OCI-LY7 (cell line): ENCODE measurements around the gene GBA2. TPM values are rescaled to one million over a fixed set of nuclear protein-coding genes. Genes with fewer than 3 reads are reported as not detected.
A peak's percentile ranks its signal among the peaks of the same experiment; 100 is the strongest.

ENCODE experiments used
- BruUV-seq: library from RNA; stranded (reverse); fragments of 400-500 nt; replicated peaks from 2 replicates; lab custom pipeline; 2021; lab: Mats Ljungman, UMichigan
- CTCF ChIA-PET: fragments of 300-600 bp; sonication (Branson Sonifier 250); formaldehyde crosslinking; loops from one replicate; lab custom pipeline; 2022; ENCODE audit warnings: antibody characterized with exemption; ENCODE audit not compliant: unreplicated experiment; lab: Charles Lee
- POLR2A ChIA-PET: fragments of 300-600 bp; sonication (Branson Sonifier 250); formaldehyde crosslinking; loops from one replicate; lab custom pipeline; 2022; ENCODE audit warnings: antibody characterized with exemption; lab: Charles Lee
- DNase-seq: peaks from one replicate; pipeline ENCODE4 v3.0.0-alpha.2; 2015; ENCODE audit warnings: low spot score
- H2AFZ ChIP-seq: fragments of 200-600 bp; sonication (generic), shearing (Covaris generic); 2 replicates; pipeline ENCODE4 v1.6.1; 2014; ENCODE audit warnings: mild to moderate bottlenecking, antibody characterized with exemption, low read length, moderate library complexity
- H3K27ac ChIP-seq: fragments of 200-600 bp; sonication (generic); 2 replicates; pipeline ENCODE4 v1.5.1; 2014; ENCODE audit warnings: mixed run types, low read depth, mild to moderate bottlenecking, moderate library complexity, low read length, inconsistent platforms; ENCODE audit not compliant: poor library complexity, severe bottlenecking
- H3K36me3 ChIP-seq: fragments of 200-600 bp; sonication (generic); 2 replicates; pipeline ENCODE4 v1.6.1; 2014; ENCODE audit warnings: mild to moderate bottlenecking, antibody characterized with exemption, low read length, moderate library complexity, mixed read lengths; ENCODE audit not compliant: insufficient read depth
- H3K4me1 ChIP-seq: fragments of 200-600 bp; sonication (generic); 2 replicates; pipeline ENCODE4 v1.5.1; 2014; ENCODE audit warnings: mild to moderate bottlenecking, low read length; ENCODE audit not compliant: insufficient read depth, poor library complexity, severe bottlenecking
- H3K4me2 ChIP-seq: fragments of 200-600 bp; sonication (generic); 2 replicates; pipeline ENCODE4 v1.6.1; 2014; ENCODE audit warnings: mild to moderate bottlenecking, low read length
- H3K4me3 ChIP-seq: fragments of 200-600 bp; sonication (generic); 2 replicates; pipeline ENCODE4 v1.5.1; 2014; ENCODE audit warnings: mild to moderate bottlenecking, low read depth, low read length; ENCODE audit not compliant: poor library complexity, severe bottlenecking
- H3K79me2 ChIP-seq: fragments of 200-600 bp; sonication (generic); 2 replicates; pipeline ENCODE4 v1.6.1; 2016; ENCODE audit warnings: low read depth, mild to moderate bottlenecking, low read length, moderate library complexity, mixed read lengths; ENCODE audit not compliant: insufficient read depth
- H3K9me2 ChIP-seq: fragments of 200-600 bp; sonication (generic); 2 replicates; pipeline ENCODE4 v1.6.1; 2016; ENCODE audit warnings: mild to moderate bottlenecking, low read length, mixed read lengths; ENCODE audit not compliant: insufficient read depth
- H3K9me3 ChIP-seq: fragments of 200-600 bp; sonication (generic); 2 replicates; pipeline ENCODE4 v1.6.1; 2014; ENCODE audit warnings: mild to moderate bottlenecking, mixed run types, low read length, mixed read lengths
- H4K20me1 ChIP-seq: fragments of 200-600 bp; sonication (generic); 2 replicates; pipeline ENCODE4 v1.6.1; 2014; ENCODE audit warnings: mild to moderate bottlenecking, antibody characterized with exemption, low read length, moderate library complexity, mixed read lengths; ENCODE audit not compliant: insufficient read depth
- CTCF ChIP-seq: fragments of 200-600 bp; sonication (generic); conservative IDR thresholded peaks from 2 replicates; pipeline ENCODE4 v1.5.1; 2014; ENCODE audit warnings: mild to moderate bottlenecking, antibody characterized with exemption, low read length, moderate library complexity, mixed read lengths
- EZH2phosphoT487 ChIP-seq: fragments of 200-600 bp; sonication (generic); IDR thresholded peaks from 2 replicates; pipeline ENCODE4 v1.6.1; 2018; ENCODE audit warnings: low read depth, borderline replicate concordance, mild to moderate bottlenecking, mixed run types, antibody characterized with exemption, low read length, moderate library complexity, mixed read lengths
- intact Hi-C: fragments of 100-400 bp; cut with micrococcal nuclease; formaldehyde crosslinking; loops from one replicate; pipeline ENCODE4 v1.10.0; 2022; ENCODE audit not compliant: unreplicated experiment
- microRNA-seq: library from miRNA; unstranded; fragments of <30 nt; microRNA quantifications from one replicate; pipeline ENCODE4 v1.2.0, GENCODE V29; 2022; ENCODE audit warnings: borderline replicate concordance
- small RNA-seq: library from RNA; depleted of rRNA; stranded (forward); fragments of <200 nt; gene quantifications from one replicate; pipeline ENCODE3, GENCODE V24; 2014
- total RNA-seq, 2 experiments: library from RNA; depleted of rRNA in 1 of 2; stranded (reverse); fragments of >200 nt in 1 of 2; shearing (Covaris generic) in 1 of 2; gene quantifications; 2 replicates each; pipeline ENCODE4 v1.2.3, GENCODE V29; 2014 to 2022

The GBA2 gene
- total RNA-seq, 2 experiments from 2014 or later, result 66.0 to 68.2 TPM

GRCh38 chr9:35687972-35688557 lies 61.0 kb downstream of the GBA2 start:
- H3K36me3 ChIP-seq, result no peaks in the 10 kb centered on the region
- no peaks in the 10 kb centered on the region for H4K20me1 ChIP-seq
- CTCF ChIA-PET, result interaction anchor here (0.8 to 1.5 kb wide), 4 partner anchors 8 to 77 kb away, joined by 3 to 5 read pairs (median 4); no protein-coding TSS in a partner anchor
- H3K27ac ChIP-seq, result no peak overlapping the region
- H3K4me3 ChIP-seq, result no peak overlapping the region
- no TSS peak for BruUV-seq
- peak overlapping the region; percentile 89; the same call in 1 of the 2 replicates for H2AFZ ChIP-seq
- no peaks in the 10 kb centered on the region for H3K9me3 ChIP-seq
- H3K79me2 ChIP-seq, result no peaks in the 10 kb centered on the region
- H3K4me2 ChIP-seq, result peak overlapping the region; percentile 60
- DNase-seq, result no peak
- H3K9me2 ChIP-seq, result no peaks in the 10 kb centered on the region
- H3K4me1 ChIP-seq, result peaks cover 51% of the 10 kb centered on the region
- intact Hi-C loops, result no loop called here
- no peak for TF ChIP-seq EZH2phosphoT487
- TF ChIP-seq CTCF, result no peak
- POLR2A ChIA-PET, result interaction anchor here (0.6 to 1.6 kb wide), 7 partner anchors 22 to 226 kb away, joined by 3 to 7 read pairs (median 4); partner anchors contain the start of gene SIT1

GRCh38 chr9:35687306-35687705 lies 61.7 kb downstream of the GBA2 start:
- TF ChIP-seq CTCF, result no peak
- TF ChIP-seq EZH2phosphoT487, result no peak
- Histone ChIP-seq H3K79me2 (no peaks in the 10 kb centered on the region), H3K36me3 (no peaks in the 10 kb centered on the region), H3K9me2 (no peaks in the 10 kb centered on the region), H3K4me1 (peaks cover 51% of the 10 kb centered on the region), H3K27ac (peak overlapping the region; percentile 65), H3K4me2 (peak overlapping the region; percentile 60), H3K9me3 (no peaks in the 10 kb centered on the region), H4K20me1 (no peaks in the 10 kb centered on the region), H3K4me3 (peak overlapping the region; percentile 18), H2AFZ (peak overlapping the region; percentile 89; the same call in 1 of the 2 replicates)
- BruUV-seq, result no TSS peak
- POLR2A ChIA-PET, result interaction anchor here (0.8 to 1.6 kb wide), 4 partner anchors 22 to 227 kb away, joined by 3 to 7 read pairs (median 4); no protein-coding TSS in a partner anchor
- peak; percentile 20 for DNase-seq
- intact Hi-C loops, result no loop called here
- CTCF ChIA-PET, result interaction anchor here (0.8 to 1.5 kb wide), 3 partner anchors 9 to 76 kb away, joined by 3 to 5 read pairs (median 4); no protein-coding TSS in a partner anchor

Small RNAs within 50 kb of the gene (microRNA-seq; reads per million reads assigned to microRNA genes)
- gene MIR6852, result not detected
- gene MIR6853, result not detected

Small RNAs within 50 kb of the gene (small RNA-seq; reads per million reads assigned to genes)
- gene MIR6853, result not detected

Other genes with a start within 250 kb of the GBA2 start
- gene TESK1, start 144.0 kb downstream of the GBA2 start, total RNA-seq (2014; rRNA removed; shearing (Covaris generic)), result 15.0 and 18.3 TPM in 2 replicates
- gene TESK1, start 144.0 kb downstream of the GBA2 start, total RNA-seq (2022), result 36.9 and 42.2 TPM in 2 replicates
- 91.4 and 107 TPM in 2 replicates for gene CD72, start 130.8 kb downstream of the GBA2 start, total RNA-seq (2014; rRNA removed; shearing (Covaris generic))
- 63.0 and 67.6 TPM in 2 replicates for gene CD72, start 130.8 kb downstream of the GBA2 start, total RNA-seq (2022)
- 176 and 210 TPM in 2 replicates for gene SIT1, start 98.3 kb downstream of the GBA2 start, total RNA-seq (2014; rRNA removed; shearing (Covaris generic))
- gene SIT1, start 98.3 kb downstream of the GBA2 start, total RNA-seq (2022), result 93.0 and 121 TPM in 2 replicates
- gene RMRP, start 91.2 kb downstream of the GBA2 start, total RNA-seq (2014; rRNA removed; shearing (Covaris generic)), result 21,739 and 26,575 TPM in 2 replicates
- 4,033 and 12,624 TPM in 2 replicates for gene RMRP, start 91.2 kb downstream of the GBA2 start, total RNA-seq (2022)
- 16.5 and 20.3 TPM in 2 replicates for gene CCDC107, start 90.9 kb downstream of the GBA2 start, total RNA-seq (2014; rRNA removed; shearing (Covaris generic))
- gene CCDC107, start 90.9 kb downstream of the GBA2 start, total RNA-seq (2022), result 10.0 and 11.4 TPM in 2 replicates
- gene ARHGEF39, start 84.0 kb downstream of the GBA2 start, total RNA-seq (2014; rRNA removed; shearing (Covaris generic)), result 22.7 and 30.8 TPM in 2 replicates
- gene ARHGEF39, start 84.0 kb downstream of the GBA2 start, total RNA-seq (2022), result 48.1 and 53.6 TPM in 2 replicates
- gene CA9, start 75.3 kb downstream of the GBA2 start, total RNA-seq (2014; rRNA removed; shearing (Covaris generic)), result 0.10 and 0.16 TPM in 2 replicates
- gene CA9, start 75.3 kb downstream of the GBA2 start, total RNA-seq (2022), result not detected in 2 replicates
- 0.44 TPM in 1 of 2 replicates, not detected in the other for gene TPM2, start 59.3 kb downstream of the GBA2 start, total RNA-seq (2014; rRNA removed; shearing (Covaris generic))
- 2.5 and 3.8 TPM in 2 replicates for gene TPM2, start 59.3 kb downstream of the GBA2 start, total RNA-seq (2022)
- 87.5 and 98.8 TPM in 2 replicates for gene TLN1, start 17.0 kb downstream of the GBA2 start, total RNA-seq (2014; rRNA removed; shearing (Covaris generic))
- 169 and 177 TPM in 2 replicates for gene TLN1, start 17.0 kb downstream of the GBA2 start, total RNA-seq (2022)
- gene CREB3, start 16.6 kb downstream of the GBA2 start, total RNA-seq (2014; rRNA removed; shearing (Covaris generic)), result 16.8 and 18.2 TPM in 2 replicates
- gene CREB3, start 16.6 kb downstream of the GBA2 start, total RNA-seq (2022), result 21.9 and 23.0 TPM in 2 replicates
- 12.3 and 13.5 TPM in 2 replicates for gene RGP1, start 59 bp upstream of the GBA2 start, total RNA-seq (2014; rRNA removed; shearing (Covaris generic))
- gene RGP1, start 59 bp upstream of the GBA2 start, total RNA-seq (2022), result 27.1 and 31.3 TPM in 2 replicates
- gene MSMP, start 5.0 kb upstream of the GBA2 start, total RNA-seq (2014; rRNA removed; shearing (Covaris generic)), result 0.67 and 2.3 TPM in 2 replicates
- gene MSMP, start 5.0 kb upstream of the GBA2 start, total RNA-seq (2022), result 4.1 and 4.4 TPM in 2 replicates
- gene NPR2, start 42.4 kb upstream of the GBA2 start, total RNA-seq (2014; rRNA removed; shearing (Covaris generic)), result 3.0 and 9.8 TPM in 2 replicates
- gene NPR2, start 42.4 kb upstream of the GBA2 start, total RNA-seq (2022), result 3.5 and 4.7 TPM in 2 replicates
- gene SPAG8, start 63.0 kb upstream of the GBA2 start, total RNA-seq (2014; rRNA removed; shearing (Covaris generic)), result 1.1 and 3.9 TPM in 2 replicates
- 3.6 and 5.1 TPM in 2 replicates for gene SPAG8, start 63.0 kb upstream of the GBA2 start, total RNA-seq (2022)
- 74.3 and 82.5 TPM in 2 replicates for gene HINT2, start 65.8 kb upstream of the GBA2 start, total RNA-seq (2014; rRNA removed; shearing (Covaris generic))
- gene HINT2, start 65.8 kb upstream of the GBA2 start, total RNA-seq (2022), result 83.1 and 84.5 TPM in 2 replicates
- gene FAM221B, start 79.5 kb upstream of the GBA2 start, total RNA-seq (2014; rRNA removed; shearing (Covaris generic)), result not detected in 2 replicates
- gene FAM221B, start 79.5 kb upstream of the GBA2 start, total RNA-seq (2022), result not detected in 2 replicates
- gene TMEM8B, start 80.0 kb upstream of the GBA2 start, total RNA-seq (2014; rRNA removed; shearing (Covaris generic)), result 3.1 and 3.2 TPM in 2 replicates
- gene TMEM8B, start 80.0 kb upstream of the GBA2 start, total RNA-seq (2022), result 15.7 and 19.1 TPM in 2 replicates
- not detected in 2 replicates for gene OR13J1, start 121.2 kb upstream of the GBA2 start, total RNA-seq (2014; rRNA removed; shearing (Covaris generic))
- not detected in 2 replicates for gene OR13J1, start 121.2 kb upstream of the GBA2 start, total RNA-seq (2022)
- gene HRCT1, start 157.0 kb upstream of the GBA2 start, total RNA-seq (2014; rRNA removed; shearing (Covaris generic)), result not detected in 2 replicates
- not detected in 2 replicates for gene HRCT1, start 157.0 kb upstream of the GBA2 start, total RNA-seq (2022)
- not detected in 2 replicates for gene SPAAR, start 160.3 kb upstream of the GBA2 start, total RNA-seq (2014; rRNA removed; shearing (Covaris generic))
- gene SPAAR, start 160.3 kb upstream of the GBA2 start, total RNA-seq (2022), result not detected in 2 replicates
- gene OR2S2, start 208.9 kb upstream of the GBA2 start, total RNA-seq (2014; rRNA removed; shearing (Covaris generic)), result not detected in 2 replicates
- not detected in 2 replicates for gene OR2S2, start 208.9 kb upstream of the GBA2 start, total RNA-seq (2022)